SK-N-SH (cell line): ENCODE measurements around the gene SIGLEC1. TPM values are rescaled to one million over a fixed set of nuclear protein-coding genes. Genes with fewer than 3 reads are reported as not detected.

ENCODE experiments used
- CTCF ChIA-PET: fragments of 300-600, 350-600 bp; formaldehyde crosslinking; extraction: SDS; loops from one replicate; lab custom pipeline; 2021; lab: Yijun Ruan, JAX
- POLR2A ChIA-PET: fragments of 350-600 bp; sonication (Branson Sonifier 250); formaldehyde crosslinking; extraction: SDS; loops from one replicate; lab custom pipeline; 2020; ENCODE audit warnings: antibody characterized with exemption, inconsistent platforms; lab: Yijun Ruan, JAX
- DNase-seq: peaks from one replicate; pipeline ENCODE4 v3.0.0; 2012
- H2AFZ ChIP-seq: fragments of 200-600 bp; sonication (generic); 2 replicates; pipeline ENCODE4 v1.8.1; 2016; ENCODE audit warnings: antibody characterized with exemption, mild to moderate bottlenecking, low read depth
- H3F3A ChIP-seq: fragments of 200-600 bp; sonication (generic); replicated peaks from 2 replicates; pipeline ENCODE3; 2016; ENCODE audit warnings: antibody characterized with exemption, mild to moderate bottlenecking; ENCODE audit not compliant: insufficient read depth
- H3K27ac ChIP-seq, 2 experiments: fragments of 200-500 bp in 1 of 2; fragments of 200-600 bp in 1 of 2; sonication (Bioruptor generic) in 1 of 2; sonication (generic), shearing (Covaris generic) in 1 of 2; 2 replicates each; pipeline versions ENCODE4 v1.5.1 to v1.6.1; 2014 to 2016; ENCODE audit warnings: low read depth in 2 of 2, inconsistent platforms in 1 of 2, low read length in 1 of 2, mild to moderate bottlenecking in 1 of 2, mixed read lengths in 1 of 2
- H3K27me3 ChIP-seq: fragments of 200-600 bp; sonication (generic), shearing (Covaris generic); 2 replicates; pipeline ENCODE4 v1.6.1; 2016; ENCODE audit warnings: mixed run types; ENCODE audit not compliant: insufficient read depth
- H3K36me3 ChIP-seq, 2 experiments: fragments of 200-500 bp in 1 of 2; fragments of 200-600 bp in 1 of 2; sonication (Bioruptor generic) in 1 of 2; sonication (generic) in 1 of 2; replicated peaks in 1 of 2; 2 replicates each; pipeline versions ENCODE3 to v1.5.1; 2014 to 2016; ENCODE audit warnings: low read length in 1 of 2, mild to moderate bottlenecking in 1 of 2; ENCODE audit not compliant: insufficient read depth in 2 of 2, control insufficient read depth in 1 of 2
- H3K4me1 ChIP-seq, 2 experiments: fragments of 200-500 bp in 1 of 2; fragments of 200-600 bp in 1 of 2; sonication (Bioruptor generic) in 1 of 2; sonication (generic), shearing (Covaris generic) in 1 of 2; 2 replicates each; pipeline versions ENCODE4 v1.5.1 to v1.6.1; 2014 to 2016; ENCODE audit warnings: low read depth in 1 of 2, low read length in 1 of 2, mixed run types in 1 of 2; ENCODE audit not compliant: insufficient read depth in 2 of 2, control insufficient read depth in 1 of 2
- H3K4me2 ChIP-seq: fragments of 200-600 bp; sonication (generic), shearing (Covaris generic); 2 replicates; pipeline ENCODE4 v1.6.1; 2017; ENCODE audit warnings: mixed run types
- H3K4me3 ChIP-seq, 2 experiments: fragments of 200-500 bp in 1 of 2; fragments of 200-600 bp in 1 of 2; sonication (Bioruptor generic) in 1 of 2; sonication (generic), shearing (Covaris generic) in 1 of 2; 2 replicates each; pipeline versions ENCODE4 v1.5.1 to v1.8.1; 2014 to 2016; ENCODE audit warnings: low read depth in 2 of 2, inconsistent platforms in 1 of 2, low read length in 1 of 2, mild to moderate bottlenecking in 1 of 2, mixed read lengths in 1 of 2, moderate library complexity in 1 of 2
- H3K79me2 ChIP-seq: fragments of 200-600 bp; sonication (generic); 2 replicates; pipeline ENCODE4 v1.8.1; 2017; ENCODE audit warnings: mild to moderate bottlenecking; ENCODE audit not compliant: insufficient read depth
- H3K9ac ChIP-seq: fragments of 200-600 bp; sonication (generic); 2 replicates; pipeline ENCODE4 v1.6.1; 2017; ENCODE audit warnings: mixed run types
- H3K9me2 ChIP-seq: fragments of 200-600 bp; sonication (generic); 2 replicates; pipeline ENCODE4 v1.6.1; 2017; ENCODE audit warnings: mixed run types
- H3K9me3 ChIP-seq: fragments of 200-600 bp; sonication (generic); 2 replicates; pipeline ENCODE4 v1.6.1; 2017; ENCODE audit warnings: mixed run types, mild to moderate bottlenecking, moderate library complexity
- H4K20me1 ChIP-seq: fragments of 200-600 bp; sonication (generic); 2 replicates; pipeline ENCODE4 v1.6.1; 2017; ENCODE audit warnings: mild to moderate bottlenecking, mixed run types; ENCODE audit not compliant: insufficient read depth
- CHD2 ChIP-seq: fragments of 150-350 bp; IDR thresholded peaks from 2 replicates; pipeline ENCODE4 v1.6.1; 2018; ENCODE audit warnings: low read length; ENCODE audit not compliant: partially characterized antibody
- ELF1 ChIP-seq: IDR thresholded peaks from 2 replicates; pipeline ENCODE4 v1.4.0; 2012
- EP300 ChIP-seq, 2 experiments: IDR thresholded peaks; 2 replicates each; pipeline versions ENCODE4 v1.4.0 to v1.6.1; 2012; ENCODE audit warnings: borderline replicate concordance in 1 of 2, low read depth in 1 of 2, low read length in 1 of 2
- EZH2phosphoT487 ChIP-seq: fragments of 200-600 bp; sonication (generic); IDR thresholded peaks from 2 replicates; pipeline ENCODE4 v1.6.1; 2017; ENCODE audit warnings: low read depth, mixed run types, mild to moderate bottlenecking, antibody characterized with exemption, moderate library complexity, borderline replicate concordance
- FOXJ3 ChIP-seq: sonication (generic); formaldehyde crosslinking; IDR thresholded peaks from 2 replicates; pipeline ENCODE4 v1.5.1; 2020; ENCODE audit warnings: mild to moderate bottlenecking, missing genetic modification reagents
- GABPA ChIP-seq: IDR thresholded peaks from 2 replicates; pipeline ENCODE4 v1.4.0; 2012; ENCODE audit warnings: low read depth, mild to moderate bottlenecking
- JUND ChIP-seq: IDR thresholded peaks from 2 replicates; pipeline ENCODE4 v1.4.0; 2012
- MXI1 ChIP-seq: IDR thresholded peaks from 2 replicates; pipeline ENCODE4 v1.6.1; 2012; ENCODE audit warnings: mild to moderate bottlenecking, low read depth, low read length, improper control_type of control experiment
- NFIC ChIP-seq: IDR thresholded peaks from 2 replicates; pipeline ENCODE4 v1.4.0; 2012; ENCODE audit warnings: borderline replicate concordance
- RXRA ChIP-seq: IDR thresholded peaks from 2 replicates; pipeline ENCODE4 v1.4.0; 2012; ENCODE audit warnings: low read depth, mild to moderate bottlenecking, borderline replicate concordance
- TEAD4 ChIP-seq: IDR thresholded peaks from 2 replicates; pipeline ENCODE4 v1.4.0; 2012; ENCODE audit warnings: mild to moderate bottlenecking, borderline replicate concordance; ENCODE audit not compliant: insufficient read depth
- WGBS: methylation state at CpG from one replicate; pipeline ENCODE4 v1.1.6; 2017; ENCODE audit warnings: low lambda C conversion rate; 5-methylcytosine and 5-hydroxymethylcytosine counted together
- polyA plus RNA-seq, 3 experiments: library from polyadenylated mRNA; depleted of rRNA; stranded (reverse); fragments of >200 nt; gene quantifications; 2 replicates each; pipeline ENCODE4 v1.2.3, GENCODE V29; 2012
- TF ChIP-seq, protein P1 (sequence below): IDR thresholded peaks from 2 replicates; pipeline ENCODE4; 2012

Gene SIGLEC1
- polyA plus RNA-seq, 1 of the 3 experiments (the other 2 are of a cell fraction) = not detected

DNA sequence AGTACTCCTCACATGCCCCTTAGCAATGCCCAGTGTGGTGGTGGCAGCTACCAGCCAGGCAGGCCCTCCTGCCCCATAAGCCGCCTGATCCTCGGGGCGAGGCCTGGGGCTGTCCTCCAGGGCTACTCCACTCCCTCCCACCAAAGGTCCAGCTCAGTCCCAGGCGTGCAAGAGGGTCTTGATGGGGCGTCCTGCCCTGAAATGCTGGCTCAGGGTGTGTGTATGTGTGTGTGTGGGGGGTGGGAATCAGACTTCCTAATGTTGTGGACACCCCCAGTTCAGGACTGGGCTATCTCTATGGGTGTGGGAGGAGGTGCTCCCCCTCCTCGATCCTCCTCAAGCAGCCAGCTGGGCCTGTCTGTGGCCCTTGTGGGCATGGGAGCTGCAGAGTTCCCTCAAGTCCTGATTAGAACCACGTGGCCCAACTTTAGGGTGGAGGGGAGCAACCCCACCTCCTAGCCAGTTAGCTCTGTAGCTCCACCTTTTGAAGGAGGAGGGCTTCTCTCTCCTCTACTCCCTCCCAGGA is 27.6 kb upstream of the SIGLEC1 start:
- H3K4me1 ChIP-seq = peaks cover 0 to 22% of the 10 kb centered on the region in 2 experiments; a peak in 1 of 4 replicates
- DNase-seq = no peak
- no peaks in the 10 kb centered on the region for H3K36me3 ChIP-seq
- no peak overlapping the region for H3K4me3 ChIP-seq
- no peak overlapping the region for H3K9ac ChIP-seq
- WGBS = 59% methylated on average over 6 of the region's 7 CpGs
- no peaks in the 10 kb centered on the region for H3F3A ChIP-seq
- no peaks in the 10 kb centered on the region for H3K9me2 ChIP-seq
- no peaks in the 10 kb centered on the region for H3K27me3 ChIP-seq
- H4K20me1 ChIP-seq = no peaks in the 10 kb centered on the region
- no peak overlapping the region for H2AFZ ChIP-seq
- ChIA-PET CTCF (interaction anchor here (1.6 to 3.5 kb wide), 4 partner anchors 11 to 64 kb away, joined by 6 to 25 read pairs (median 7); no protein-coding TSS in a partner anchor), POLR2A (interaction anchor here (1.2 kb wide), 2 partner anchors 10 to 28 kb away, joined by 3 to 4 read pairs; partner anchors contain the start of gene ADISSP)
- no peak overlapping the region for H3K4me2 ChIP-seq
- no peak overlapping the region; a peak in 1 of 4 replicates for H3K27ac ChIP-seq
- H3K9me3 ChIP-seq = no peaks in the 10 kb centered on the region
- TF ChIP-seq FOXJ3 (CRISPR knock-in tag) (no peak), TEAD4 (no peak), CHD2 (no peak), JUND (no peak), EP300 (IDR thresholded peaks at IDR 0.05; ENCODE audit: borderline replicate concordance in 1 of 2, low read depth in 1 of 2, low read length in 1 of 2) (no peak), RXRA (no peak), ELF1 (no peak)
- no peaks in the 10 kb centered on the region for H3K79me2 ChIP-seq

- CTCF ChIA-PET = interaction anchor here (1.6 to 3.5 kb wide), 3 partner anchors 11 to 28 kb away, joined by 6 to 25 read pairs (median 8); no protein-coding TSS in a partner anchor
These were observed 26.9 kb upstream of the SIGLEC1 start for GRCh38 chr20:3739054-3739925.

More at GRCh38 chr20:3739054-3739925, 26.9 kb upstream of the SIGLEC1 start:
- H3K4me1 ChIP-seq = peaks cover 0 to 22% of the 10 kb centered on the region in 2 experiments; a peak in 1 of 4 replicates
- 79% methylated on average over 14 of the region's 19 CpGs for WGBS
- no peak overlapping the region; a peak in 1 of 4 replicates for H3K27ac ChIP-seq
- DNase-seq = no peak
- no peaks in the 10 kb centered on the region for H3K9me3 ChIP-seq
- H3K36me3 ChIP-seq = no peaks in the 10 kb centered on the region
- no peaks in the 10 kb centered on the region for H3F3A ChIP-seq
- no peaks in the 10 kb centered on the region for H3K79me2 ChIP-seq
- H2AFZ ChIP-seq = no peak overlapping the region
- no peak overlapping the region for H3K4me2 ChIP-seq
- no peaks in the 10 kb centered on the region for H3K9me2 ChIP-seq
- TF ChIP-seq, protein P1, sequence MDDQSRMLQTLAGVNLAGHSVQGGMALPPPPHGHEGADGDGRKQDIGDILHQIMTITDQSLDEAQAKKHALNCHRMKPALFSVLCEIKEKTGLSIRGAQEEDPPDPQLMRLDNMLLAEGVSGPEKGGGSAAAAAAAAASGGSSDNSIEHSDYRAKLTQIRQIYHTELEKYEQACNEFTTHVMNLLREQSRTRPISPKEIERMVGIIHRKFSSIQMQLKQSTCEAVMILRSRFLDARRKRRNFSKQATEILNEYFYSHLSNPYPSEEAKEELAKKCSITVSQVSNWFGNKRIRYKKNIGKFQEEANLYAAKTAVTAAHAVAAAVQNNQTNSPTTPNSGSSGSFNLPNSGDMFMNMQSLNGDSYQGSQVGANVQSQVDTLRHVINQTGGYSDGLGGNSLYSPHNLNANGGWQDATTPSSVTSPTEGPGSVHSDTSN = no peak
- TF ChIP-seq RXRA (no peak), MXI1 (no peak), EP300 (IDR thresholded peaks at IDR 0.05; ENCODE audit: borderline replicate concordance in 1 of 2, low read depth in 1 of 2, low read length in 1 of 2) (no peak), GABPA (no peak), JUND (no peak), NFIC (no peak), FOXJ3 (CRISPR knock-in tag) (no peak), EZH2phosphoT487 (no peak)
- TF ChIP-seq, all 33 proteins: peak for 0
- H3K27me3 ChIP-seq = no peaks in the 10 kb centered on the region
- no peak overlapping the region for H3K4me3 ChIP-seq
- no peaks in the 10 kb centered on the region for H4K20me1 ChIP-seq
- POLR2A ChIA-PET = interaction anchor here (1.2 kb wide), 2 partner anchors 10 to 28 kb away, joined by 3 to 4 read pairs; partner anchors contain the start of gene ADISSP
- H3K9ac ChIP-seq = no peak overlapping the region
